HepG2 (cell line): ENCODE measurements around the gene ATXN2. TPM values are rescaled to one million over a fixed set of nuclear protein-coding genes. Genes with fewer than 3 reads are reported as not detected.

ENCODE experiments used
- ATAC-seq: fragments of 200-7000 bp; cut with Tn5 transposase; 3 replicates; pipeline ENCODE4 v1.9.1; 2020; ENCODE audit warnings: mild to moderate bottlenecking, moderate library complexity
- BruUV-seq: library from RNA; stranded (reverse); fragments of 400-500 nt; replicated peaks from 2 replicates; lab custom pipeline; 2021; lab: Mats Ljungman, UMichigan
- CTCF ChIA-PET: fragments of 300-600 bp; formaldehyde crosslinking; extraction: SDS; loops from one replicate; lab custom pipeline; 2021; ENCODE audit warnings: low total read pairs, inconsistent platforms, low intra/inter-chr PET ratio; lab: Yijun Ruan, JAX
- POLR2A ChIA-PET: fragments of 350-600 bp; sonication (Branson Sonifier 250); formaldehyde crosslinking; loops from one replicate; lab custom pipeline; 2020; ENCODE audit warnings: antibody characterized with exemption, inconsistent platforms; lab: Yijun Ruan, JAX
- DNase-seq: peaks from one replicate; pipeline ENCODE4 v3.0.0-alpha.2; 2015; ENCODE audit warnings: low spot score
- FAIRE-seq: peaks from 3 replicates; lab custom pipeline; 2011; peaks lifted over from hg19 to GRCh38; lab: Jason Lieb, UNC
- H2AFZ ChIP-seq: one replicate; pipeline ENCODE4 v1.6.1; 2011; ENCODE audit warnings: low read length, inconsistent platforms
- H3K27ac ChIP-seq: fragments of 300-600 bp; 3 replicates; pipeline ENCODE4 v1.8.0; 2011; ENCODE audit warnings: mixed run types, mild to moderate bottlenecking, mixed read lengths, low read length, inconsistent platforms; ENCODE audit not compliant: insufficient read depth; ENCODE audit errors: extremely low read length
- H3K27me3 ChIP-seq, 2 experiments: fragments of 200-600 bp in 1 of 2; 2 replicates in 1 of 2; 3 replicates in 1 of 2; pipeline versions ENCODE4 v1.6.0 to v1.8.0; 2011; ENCODE audit warnings: low read length in 2 of 2, mild to moderate bottlenecking in 2 of 2, moderate library complexity in 2 of 2, inconsistent platforms in 1 of 2; ENCODE audit not compliant: insufficient read depth in 2 of 2, control insufficient read depth in 1 of 2
- H3K36me3 ChIP-seq, 2 experiments: fragments of 200-600 bp in 1 of 2; replicated peaks in 1 of 2; 2 replicates in 1 of 2; 3 replicates in 1 of 2; pipeline versions ENCODE4 v1.5.1 to v1.8.0; 2011; ENCODE audit warnings: low read length in 2 of 2, inconsistent platforms in 1 of 2; ENCODE audit not compliant: insufficient read depth in 2 of 2, control insufficient read depth in 1 of 2
- H3K4me1 ChIP-seq: 2 replicates; pipeline ENCODE4 v1.5.1; 2012; ENCODE audit warnings: low read length, inconsistent platforms; ENCODE audit not compliant: insufficient read depth
- H3K4me2 ChIP-seq: 2 replicates; pipeline ENCODE4 v1.6.0; 2011; ENCODE audit warnings: low read depth, low read length, inconsistent platforms
- H3K4me3 ChIP-seq, 3 experiments: fragments of 200-600 bp in 1 of 3; sonication (generic), shearing (Covaris generic) in 1 of 3; replicated peaks in 1 of 3; 2 replicates each; pipeline ENCODE4 v1.5.1; 2011 to 2016; ENCODE audit warnings: low read length in 3 of 3, inconsistent platforms in 2 of 3, low read depth in 2 of 3, mild to moderate bottlenecking in 2 of 3, control low read depth in 1 of 3, mixed read lengths in 1 of 3; ENCODE audit not compliant: insufficient read depth in 1 of 3
- H3K79me2 ChIP-seq: one replicate; pipeline ENCODE4 v1.6.1; 2011; ENCODE audit warnings: low read length, inconsistent platforms; ENCODE audit not compliant: insufficient read depth
- H3K9ac ChIP-seq: 2 replicates; pipeline ENCODE4 v1.6.0; 2011; ENCODE audit warnings: mild to moderate bottlenecking, low read depth, low read length, inconsistent platforms; ENCODE audit not compliant: insufficient read depth
- H3K9me3 ChIP-seq: 2 replicates; pipeline ENCODE4 v1.5.1; 2012; ENCODE audit warnings: mild to moderate bottlenecking, low read length
- H4K20me1 ChIP-seq: 2 replicates; pipeline ENCODE4 v1.6.0; 2011; ENCODE audit warnings: inconsistent platforms, mild to moderate bottlenecking, low read length, moderate library complexity; ENCODE audit not compliant: insufficient read depth
- CCDC6 ChIP-seq: sonication (generic); formaldehyde crosslinking; IDR thresholded peaks from 2 replicates; pipeline ENCODE4 v1.8.1; 2022; ENCODE audit warnings: mild to moderate bottlenecking, missing genetic modification reagents, moderate library complexity
- HOMEZ ChIP-seq: IDR thresholded peaks from 2 replicates; pipeline ENCODE4 v1.6.1; 2016; ENCODE audit warnings: low read depth
- KLF16 ChIP-seq, 2 experiments: sonication (generic) in 1 of 2; formaldehyde crosslinking in 1 of 2; IDR thresholded peaks; 2 replicates each; pipeline versions ENCODE4 v1.6.1 to v1.8.0; 2016 to 2023; ENCODE audit warnings: missing genetic modification reagents in 2 of 2, missing compliant biosample characterization in 1 of 2
- NFIB ChIP-seq: sonication (generic); formaldehyde crosslinking; IDR thresholded peaks from 2 replicates; pipeline ENCODE4 v1.9.0; 2021; ENCODE audit warnings: missing genetic modification reagents, mild to moderate bottlenecking, borderline replicate concordance
- TMF1 ChIP-seq: sonication (generic); formaldehyde crosslinking; IDR thresholded peaks from 2 replicates; pipeline ENCODE4 v1.8.1; 2022; ENCODE audit warnings: low read depth, missing genetic modification reagents
- ZNF382 ChIP-seq: sonication (generic); formaldehyde crosslinking; IDR thresholded peaks from 2 replicates; pipeline ENCODE4 v1.5.0; 2020; ENCODE audit warnings: missing genetic modification reagents, mild to moderate bottlenecking, borderline replicate concordance
- ZNF501 ChIP-seq: sonication (generic); formaldehyde crosslinking; IDR thresholded peaks from 2 replicates; pipeline ENCODE4 v1.5.1; 2020; ENCODE audit warnings: mild to moderate bottlenecking, moderate library complexity, missing genetic modification reagents
- ZNF775 ChIP-seq: sonication (generic); formaldehyde crosslinking; IDR thresholded peaks from 2 replicates; pipeline ENCODE4 v1.4.0; 2020; ENCODE audit warnings: missing genetic modification reagents, mild to moderate bottlenecking, moderate library complexity, borderline replicate concordance
- WGBS: methylation state at CpG from one replicate; pipeline ENCODE4 v1.1.6; 2017; ENCODE audit warnings: low lambda C conversion rate; 5-methylcytosine and 5-hydroxymethylcytosine counted together
- in situ Hi-C: cut with HindIII; loops from 2 replicates; pipeline ENCODE4 v1.10.0; 2017; ENCODE audit warnings: low pct_unique_long_range_greater_than_20kb; ENCODE audit not compliant: extremely low pct_ligation_motif_present
- intact Hi-C: fragments of 100-400 bp; cut with micrococcal nuclease; formaldehyde crosslinking; loops from one replicate; pipeline ENCODE4 v1.10.0; 2022; ENCODE audit not compliant: unreplicated experiment
- polyA plus RNA-seq, 8 experiments: library from polyadenylated mRNA; depleted of rRNA in 3 of 8; stranded (reverse) in 7 of 8; unstranded in 1 of 8; fragments of >200 nt; fragmentation: Illumina TruSeq in 4 of 8; extraction: Trizol in 4 of 8; gene quantifications; 2 replicates each; pipeline versions ENCODE4 v1.2.1 to v1.2.3, GENCODE V29; 2011 to 2016; ENCODE audit warnings: low read depth in 4 of 8, missing spikeins in 1 of 8, mixed read lengths in 1 of 8; ENCODE audit not compliant: insufficient read depth in 1 of 8
- total RNA-seq, 5 experiments: library from RNA; depleted of rRNA; stranded (reverse); fragments of >200 nt; fragmentation: Illumina TruSeq; extraction: Trizol; gene quantifications; 2 replicates each; pipeline ENCODE4 v1.2.3, GENCODE V29; 2016; ENCODE audit warnings: low read depth in 1 of 5
- TF ChIP-seq, protein P1 (sequence below): sonication (generic); formaldehyde crosslinking; IDR thresholded peaks from 2 replicates; pipeline ENCODE4 v1.4.0; 2020; ENCODE audit warnings: mild to moderate bottlenecking, missing genetic modification reagents, borderline replicate concordance

Gene ATXN2
- total and polyA plus RNA-seq, 2 of the 13 experiments (the other 11 are each of a cell fraction or from before 2014, with no cell fraction given): 18.1 to 27.1 TPM

DNA sequence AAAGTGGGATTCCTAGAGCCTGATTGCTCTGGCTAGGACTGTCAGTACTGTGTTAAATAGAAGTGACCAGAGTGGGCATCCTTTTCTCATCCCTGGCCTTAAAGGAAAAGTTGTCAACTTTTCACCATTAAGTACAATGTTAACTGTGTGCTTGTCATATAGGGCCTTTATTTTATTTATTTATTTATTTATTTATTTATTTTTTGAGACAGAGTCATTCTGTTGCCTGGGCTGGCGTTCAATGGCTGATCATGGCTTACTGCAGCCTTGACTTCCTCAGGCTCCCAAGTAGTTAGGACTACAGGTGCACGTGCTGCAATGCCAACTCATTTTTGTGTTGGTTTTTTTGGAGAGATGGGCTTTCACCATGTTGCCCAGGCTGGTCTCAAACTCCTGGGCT lies 181.8 kb downstream of the ATXN2 start:
- CTCF ChIA-PET: no interaction called here
- H3K27ac ChIP-seq: no peak overlapping the region
- DNase-seq (no peak), FAIRE-seq (no peak)
- in situ Hi-C loops: no loop called here
- H3K4me2 ChIP-seq: no peak overlapping the region
- no peak for TF ChIP-seq TMF1 (CRISPR knock-in tag)
- TF ChIP-seq ZNF775: no peak
- no peak for TF ChIP-seq HOMEZ (CRISPR knock-in tag)
- TF ChIP-seq ZNF501 (CRISPR knock-in tag): no peak
- no peak for TF ChIP-seq KLF16 (CRISPR knock-in tag; IDR thresholded peaks at IDR 0.05)
- TF ChIP-seq, protein P1, sequence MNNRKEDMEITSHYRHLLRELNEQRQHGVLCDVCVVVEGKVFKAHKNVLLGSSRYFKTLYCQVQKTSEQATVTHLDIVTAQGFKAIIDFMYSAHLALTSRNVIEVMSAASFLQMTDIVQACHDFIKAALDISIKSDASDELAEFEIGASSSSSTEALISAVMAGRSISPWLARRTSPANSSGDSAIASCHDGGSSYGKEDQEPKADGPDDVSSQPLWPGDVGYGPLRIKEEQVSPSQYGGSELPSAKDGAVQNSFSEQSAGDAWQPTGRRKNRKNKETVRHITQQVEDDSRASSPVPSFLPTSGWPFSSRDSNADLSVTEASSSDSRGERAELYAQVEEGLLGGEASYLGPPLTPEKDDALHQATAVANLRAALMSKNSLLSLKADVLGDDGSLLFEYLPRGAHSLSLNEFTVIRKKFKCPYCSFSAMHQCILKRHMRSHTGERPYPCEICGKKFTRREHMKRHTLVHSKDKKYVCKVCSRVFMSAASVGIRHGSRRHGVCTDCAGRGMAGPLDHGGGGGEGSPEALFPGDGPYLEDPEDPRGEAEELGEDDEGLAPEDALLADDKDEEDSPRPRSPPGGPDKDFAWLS (CRISPR knock-in tag): no peak
- TF ChIP-seq CCDC6: no peak
- no peak for TF ChIP-seq NFIB (CRISPR knock-in tag)
- TF ChIP-seq ZNF382 (CRISPR knock-in tag): no peak
- TF ChIP-seq, all 625 proteins: peak for 0
- POLR2A ChIA-PET: no interaction called here
- WGBS: 90% methylated on average over 2 of the region's 2 CpGs
- BruUV-seq: no TSS peak
- Histone ChIP-seq H3K4me3 (no peak overlapping the region), H3K4me1 (no peaks in the 10 kb centered on the region; the same call in 1 of the 2 replicates), H3K36me3 (peaks cover 2 to 38% of the 10 kb centered on the region in 2 experiments; a peak in 3 of 5 replicates), H3K27me3 (no peaks in the 10 kb centered on the region), H4K20me1 (peaks cover 16% of the 10 kb centered on the region; the same call in 1 of the 2 replicates), H3K9me3 (no peaks in the 10 kb centered on the region), H3K9ac (no peak overlapping the region), H3K79me2 (peaks cover 10% of the 10 kb centered on the region), H2AFZ (no peak overlapping the region)
- intact Hi-C loops: no loop called here
- ATAC-seq: no peak
